ENCODE measurements around the gene LRRFIP1.

DNA sequence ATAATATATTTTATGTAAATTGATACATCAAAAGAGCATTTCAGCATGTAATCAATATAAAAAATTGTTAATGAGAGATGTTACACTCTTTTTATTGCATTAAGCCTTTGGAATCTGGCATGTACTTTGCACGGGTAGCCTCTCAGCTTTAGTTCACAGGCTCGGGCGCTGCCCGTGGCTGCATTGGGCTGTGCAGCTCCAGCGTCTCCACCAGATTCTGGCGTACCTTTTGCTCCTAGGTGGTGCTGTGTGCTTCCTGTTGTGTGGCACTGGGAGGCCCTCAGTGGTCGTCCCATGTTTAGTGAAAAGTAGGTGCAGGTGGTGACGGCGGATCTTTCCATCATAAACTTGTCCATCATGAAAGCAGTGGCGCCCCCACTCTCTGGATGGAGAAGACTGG, 24.4 kb downstream of the LRRFIP1 start:
- TF ChIP-seq, protein P1, sequence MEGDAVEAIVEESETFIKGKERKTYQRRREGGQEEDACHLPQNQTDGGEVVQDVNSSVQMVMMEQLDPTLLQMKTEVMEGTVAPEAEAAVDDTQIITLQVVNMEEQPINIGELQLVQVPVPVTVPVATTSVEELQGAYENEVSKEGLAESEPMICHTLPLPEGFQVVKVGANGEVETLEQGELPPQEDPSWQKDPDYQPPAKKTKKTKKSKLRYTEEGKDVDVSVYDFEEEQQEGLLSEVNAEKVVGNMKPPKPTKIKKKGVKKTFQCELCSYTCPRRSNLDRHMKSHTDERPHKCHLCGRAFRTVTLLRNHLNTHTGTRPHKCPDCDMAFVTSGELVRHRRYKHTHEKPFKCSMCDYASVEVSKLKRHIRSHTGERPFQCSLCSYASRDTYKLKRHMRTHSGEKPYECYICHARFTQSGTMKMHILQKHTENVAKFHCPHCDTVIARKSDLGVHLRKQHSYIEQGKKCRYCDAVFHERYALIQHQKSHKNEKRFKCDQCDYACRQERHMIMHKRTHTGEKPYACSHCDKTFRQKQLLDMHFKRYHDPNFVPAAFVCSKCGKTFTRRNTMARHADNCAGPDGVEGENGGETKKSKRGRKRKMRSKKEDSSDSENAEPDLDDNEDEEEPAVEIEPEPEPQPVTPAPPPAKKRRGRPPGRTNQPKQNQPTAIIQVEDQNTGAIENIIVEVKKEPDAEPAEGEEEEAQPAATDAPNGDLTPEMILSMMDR (IDR thresholded peaks at IDR 0.05) = no peak
- TF ChIP-seq EP300 (IDR thresholded peaks at IDR 0.05) = no peak

Data from esophagus muscularis mucosa (tissue), 3 donors.